ENCODE measurements around the gene NDUFB4. TPM values are rescaled to one million over a fixed set of nuclear protein-coding genes. Genes with fewer than 3 reads are reported as not detected.
"Not testable (repeated sequence)": the region's sequence is repeated elsewhere in the genome, so short reads cannot be mapped to it uniquely, and the experiment has no call there.

The NDUFB4 gene
- total RNA-seq, 2 donors from 2014 or later: 23.5 to 62.3 TPM

GRCh38 chr3:120614765-120615164, 18.6 kb downstream of the NDUFB4 start:
- no peak for TF ChIP-seq CTCF (IDR thresholded peaks at IDR 0.05)
- Histone ChIP-seq H3K9me3 (no peaks in the 10 kb centered on the region), H3K27ac (no peak overlapping the region), H3K4me1 (ENCODE audit: control insufficient read depth in 1 of 2, low read depth in 2 of 2) (no peaks in the 10 kb centered on the region), H3K36me3 (no peaks in the 10 kb centered on the region), H3K4me3 (no peak overlapping the region), H3K27me3 (replicated peaks; ENCODE audit: insufficient read depth) (no peaks in the 10 kb centered on the region)
- ATAC-seq (ENCODE audit: insufficient number of reproducible peaks, low FRiP score, low read depth) (no peak), DNase-seq (ENCODE audit: low spot score) (no peak)

GRCh38 chr3:120615847-120616609, 19.9 kb downstream of the NDUFB4 start:
- no peak for TF ChIP-seq CTCF (IDR thresholded peaks at IDR 0.05)
- Histone ChIP-seq H3K27ac (no peak overlapping the region), H3K36me3 (no peaks in the 10 kb centered on the region), H3K27me3 (replicated peaks; ENCODE audit: insufficient read depth) (no peaks in the 10 kb centered on the region), H3K9me3 (no peaks in the 10 kb centered on the region), H3K4me3 (no peak overlapping the region), H3K4me1 (ENCODE audit: control insufficient read depth in 1 of 2, low read depth in 2 of 2) (no peaks in the 10 kb centered on the region)
- DNase-seq (ENCODE audit: low spot score) (no peak), ATAC-seq (ENCODE audit: insufficient number of reproducible peaks, low FRiP score, low read depth) (no peak)

- H3K4me3 ChIP-seq; H3K4me1 ChIP-seq (ENCODE audit: control insufficient read depth in 1 of 2, low read depth in 2 of 2); H3K36me3 ChIP-seq; DNase-seq (ENCODE audit: low spot score); ATAC-seq (ENCODE audit: insufficient number of reproducible peaks, low FRiP score, low read depth); H3K9me3 ChIP-seq; H3K27ac ChIP-seq; H3K27me3 ChIP-seq (replicated peaks; ENCODE audit: insufficient read depth): not testable (repeated sequence)
Observed at GRCh38 chr3:120616745-120617144, 20.6 kb downstream of the NDUFB4 start.

GRCh38 chr3:120622457-120622856, 26.3 kb downstream of the NDUFB4 start:
- no peak for ATAC-seq (ENCODE audit: insufficient number of reproducible peaks, low FRiP score, low read depth)
- no peak for TF ChIP-seq CTCF (IDR thresholded peaks at IDR 0.05)
- no peak for DNase-seq (ENCODE audit: low spot score)

GRCh38 chr3:120622870-120623726, 27.0 kb downstream of the NDUFB4 start:
- Histone ChIP-seq H3K27me3 (replicated peaks; ENCODE audit: insufficient read depth) (no peaks in the 10 kb centered on the region), H3K4me3 (no peak overlapping the region), H3K27ac (no peak overlapping the region), H3K4me1 (ENCODE audit: control insufficient read depth in 1 of 2, low read depth in 2 of 2) (no peaks in the 10 kb centered on the region), H3K36me3 (no peaks in the 10 kb centered on the region), H3K9me3 (peaks cover 3% of the 10 kb centered on the region)
- DNase-seq (ENCODE audit: low spot score) (no peak), ATAC-seq (ENCODE audit: insufficient number of reproducible peaks, low FRiP score, low read depth) (no peak)
- TF ChIP-seq CTCF (IDR thresholded peaks at IDR 0.05): no peak

More at GRCh38 chr3:120622457-120622856, 26.3 kb downstream of the NDUFB4 start:
- H3K4me3 ChIP-seq: no peak overlapping the region
- H3K4me1 ChIP-seq (ENCODE audit: control insufficient read depth in 1 of 2, low read depth in 2 of 2): no peaks in the 10 kb centered on the region
- H3K9me3 ChIP-seq: peaks cover 3% of the 10 kb centered on the region
- no peaks in the 10 kb centered on the region for H3K27me3 ChIP-seq (replicated peaks; ENCODE audit: insufficient read depth)
- no peak overlapping the region for H3K27ac ChIP-seq
- no peaks in the 10 kb centered on the region for H3K36me3 ChIP-seq
